K562 (cell line): ENCODE data around the gene FGFBP2. TPM values are rescaled to one million over a fixed set of nuclear protein-coding genes. Genes with fewer than 3 reads are reported as not detected.

ENCODE experiments used
- KDM1A ChIP-seq, 2 experiments: fragments of 450-650 bp; IDR thresholded peaks; 2 replicates each; pipeline ENCODE4 v1.6.1; 2016; ENCODE audit warnings: mild to moderate bottlenecking in 2 of 2
- NFIC ChIP-seq: fragments of 450-650 bp; IDR thresholded peaks from 2 replicates; pipeline ENCODE4 v1.6.1; 2017; ENCODE audit warnings: mild to moderate bottlenecking, inconsistent platforms
- POLR2B ChIP-seq: fragments of 450-650 bp; IDR thresholded peaks from 2 replicates; pipeline ENCODE4 v1.6.1; 2018; ENCODE audit warnings: low read depth; ENCODE audit not compliant: partially characterized antibody
- UBTF ChIP-seq, 2 experiments: IDR thresholded peaks; 2 replicates each; pipeline ENCODE4 v1.6.1; 2012; ENCODE audit warnings: improper control_type of control experiment in 2 of 2, low read depth in 2 of 2, low read length in 2 of 2, borderline replicate concordance in 1 of 2
- ZNF133 ChIP-seq: fragments of 250-450 bp; sonication (Bioruptor Pico); IDR thresholded peaks from 2 replicates; pipeline ENCODE4 v1.4.0; 2020; ENCODE audit warnings: mild to moderate bottlenecking
- polyA plus RNA-seq, 8 experiments: library from polyadenylated mRNA; depleted of rRNA in 4 of 8; stranded (reverse) in 5 of 8; unstranded in 3 of 8; fragments of >200 nt; fragmentation: Nextera tagmentation in 2 of 8; fragmentation: Illumina TruSeq in 1 of 8; extraction: Ambion mirVana in 2 of 8; extraction: Trizol in 1 of 8; gene quantifications; 2 replicates each; pipeline versions ENCODE4 v1.2.1 to v1.2.3, GENCODE V29; 2011 to 2014; ENCODE audit warnings: inconsistent platforms in 1 of 8, missing spikeins in 1 of 8
- total RNA-seq, 7 experiments: library from RNA; depleted of rRNA in 6 of 7; stranded (reverse); fragments of >200 nt in 6 of 7; fragmentation: Illumina TruSeq in 2 of 7; extraction: Trizol in 2 of 7; gene quantifications; 2 replicates each; pipeline versions ENCODE4 v1.2.1 to v1.2.3, GENCODE V29; 2011 to 2021; ENCODE audit warnings: low replicate concordance in 1 of 7
- TF ChIP-seq, protein P1 (sequence below): sonication (generic); formaldehyde crosslinking; IDR thresholded peaks from 2 replicates; pipeline ENCODE4 v1.8.0; 2022; ENCODE audit warnings: mild to moderate bottlenecking, missing genetic modification reagents
- TF ChIP-seq, protein P2 (sequence below): fragments of 450-650 bp; conservative IDR thresholded peaks from 2 replicates; pipeline ENCODE4 v1.6.1; 2016; ENCODE audit warnings: missing genetic modification characterization, low read depth, mild to moderate bottlenecking, control low read depth, missing compliant biosample characterization

FGFBP2 gene
- total and polyA plus RNA-seq, 9 of the 15 experiments (the other 6 are each of a cell fraction or from before 2014, with no cell fraction given): not detected

GRCh38 chr4:15920723-15921591 is 42.0 kb downstream of the FGFBP2 start (continued):
- TF ChIP-seq, protein P1, sequence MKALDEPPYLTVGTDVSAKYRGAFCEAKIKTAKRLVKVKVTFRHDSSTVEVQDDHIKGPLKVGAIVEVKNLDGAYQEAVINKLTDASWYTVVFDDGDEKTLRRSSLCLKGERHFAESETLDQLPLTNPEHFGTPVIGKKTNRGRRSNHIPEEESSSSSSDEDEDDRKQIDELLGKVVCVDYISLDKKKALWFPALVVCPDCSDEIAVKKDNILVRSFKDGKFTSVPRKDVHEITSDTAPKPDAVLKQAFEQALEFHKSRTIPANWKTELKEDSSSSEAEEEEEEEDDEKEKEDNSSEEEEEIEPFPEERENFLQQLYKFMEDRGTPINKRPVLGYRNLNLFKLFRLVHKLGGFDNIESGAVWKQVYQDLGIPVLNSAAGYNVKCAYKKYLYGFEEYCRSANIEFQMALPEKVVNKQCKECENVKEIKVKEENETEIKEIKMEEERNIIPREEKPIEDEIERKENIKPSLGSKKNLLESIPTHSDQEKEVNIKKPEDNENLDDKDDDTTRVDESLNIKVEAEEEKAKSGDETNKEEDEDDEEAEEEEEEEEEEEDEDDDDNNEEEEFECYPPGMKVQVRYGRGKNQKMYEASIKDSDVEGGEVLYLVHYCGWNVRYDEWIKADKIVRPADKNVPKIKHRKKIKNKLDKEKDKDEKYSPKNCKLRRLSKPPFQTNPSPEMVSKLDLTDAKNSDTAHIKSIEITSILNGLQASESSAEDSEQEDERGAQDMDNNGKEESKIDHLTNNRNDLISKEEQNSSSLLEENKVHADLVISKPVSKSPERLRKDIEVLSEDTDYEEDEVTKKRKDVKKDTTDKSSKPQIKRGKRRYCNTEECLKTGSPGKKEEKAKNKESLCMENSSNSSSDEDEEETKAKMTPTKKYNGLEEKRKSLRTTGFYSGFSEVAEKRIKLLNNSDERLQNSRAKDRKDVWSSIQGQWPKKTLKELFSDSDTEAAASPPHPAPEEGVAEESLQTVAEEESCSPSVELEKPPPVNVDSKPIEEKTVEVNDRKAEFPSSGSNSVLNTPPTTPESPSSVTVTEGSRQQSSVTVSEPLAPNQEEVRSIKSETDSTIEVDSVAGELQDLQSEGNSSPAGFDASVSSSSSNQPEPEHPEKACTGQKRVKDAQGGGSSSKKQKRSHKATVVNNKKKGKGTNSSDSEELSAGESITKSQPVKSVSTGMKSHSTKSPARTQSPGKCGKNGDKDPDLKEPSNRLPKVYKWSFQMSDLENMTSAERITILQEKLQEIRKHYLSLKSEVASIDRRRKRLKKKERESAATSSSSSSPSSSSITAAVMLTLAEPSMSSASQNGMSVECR: no peak
- TF ChIP-seq KDM1A (IDR thresholded peaks at IDR 0.05): peak; percentile 25 to 34; a peak in 2 of 4 replicates
- TF ChIP-seq ZNF133 (CRISPR knock-in tag): no peak
- peak; percentile 68 for TF ChIP-seq NFIC
- no peak for TF ChIP-seq POLR2B
- TF ChIP-seq UBTF (IDR thresholded peaks at IDR 0.05; ENCODE audit: borderline replicate concordance in 1 of 2, low read depth in 2 of 2, low read length in 2 of 2): no peak
- TF ChIP-seq, protein P2, sequence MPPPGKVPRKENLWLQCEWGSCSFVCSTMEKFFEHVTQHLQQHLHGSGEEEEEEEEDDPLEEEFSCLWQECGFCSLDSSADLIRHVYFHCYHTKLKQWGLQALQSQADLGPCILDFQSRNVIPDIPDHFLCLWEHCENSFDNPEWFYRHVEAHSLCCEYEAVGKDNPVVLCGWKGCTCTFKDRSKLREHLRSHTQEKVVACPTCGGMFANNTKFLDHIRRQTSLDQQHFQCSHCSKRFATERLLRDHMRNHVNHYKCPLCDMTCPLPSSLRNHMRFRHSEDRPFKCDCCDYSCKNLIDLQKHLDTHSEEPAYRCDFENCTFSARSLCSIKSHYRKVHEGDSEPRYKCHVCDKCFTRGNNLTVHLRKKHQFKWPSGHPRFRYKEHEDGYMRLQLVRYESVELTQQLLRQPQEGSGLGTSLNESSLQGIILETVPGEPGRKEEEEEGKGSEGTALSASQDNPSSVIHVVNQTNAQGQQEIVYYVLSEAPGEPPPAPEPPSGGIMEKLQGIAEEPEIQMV (tag): no peak
